ENCODE data around the gene KAZN.

DNA sequence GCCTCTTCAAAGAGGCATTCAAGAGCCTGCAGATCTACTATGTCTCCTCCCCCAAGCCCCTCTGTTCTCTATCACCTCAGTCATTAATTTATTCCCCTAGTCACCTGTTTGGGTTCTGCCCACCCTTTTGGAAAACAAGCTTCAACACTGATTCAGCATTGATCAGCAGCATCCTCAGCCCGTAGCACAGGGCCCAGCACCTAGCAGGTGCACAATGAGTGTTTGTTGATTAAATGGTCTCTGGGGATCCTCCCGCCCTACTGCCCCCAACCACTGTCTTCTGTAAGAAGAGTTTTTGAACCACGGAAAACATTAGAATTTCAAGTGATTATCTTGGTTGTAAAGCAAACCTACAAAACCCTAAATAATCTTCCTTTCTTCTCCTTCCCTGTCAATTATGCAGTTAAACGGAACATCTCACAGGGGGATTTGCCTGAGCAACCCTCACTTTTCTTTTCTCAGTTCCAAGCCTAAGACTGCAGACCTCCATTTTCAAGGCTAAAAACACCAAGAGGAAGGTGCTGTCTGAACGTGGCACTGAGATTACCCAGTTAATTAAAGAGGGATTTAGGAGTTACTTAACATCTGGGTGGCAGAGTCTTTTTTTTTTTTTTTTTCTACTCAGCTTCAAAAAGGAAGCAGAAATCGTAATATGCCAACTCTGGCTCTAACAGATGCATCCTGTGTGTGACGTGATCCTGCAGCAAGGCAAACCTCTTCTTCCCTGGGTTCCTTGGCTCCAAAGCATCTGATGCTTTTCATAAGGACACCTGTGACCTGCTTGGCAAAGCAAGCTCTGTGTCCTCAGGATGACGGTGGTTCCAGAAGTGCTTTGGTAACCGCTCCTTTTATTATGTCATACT is 163.0 kb downstream of the KAZN start:
- TF ChIP-seq, protein P1, sequence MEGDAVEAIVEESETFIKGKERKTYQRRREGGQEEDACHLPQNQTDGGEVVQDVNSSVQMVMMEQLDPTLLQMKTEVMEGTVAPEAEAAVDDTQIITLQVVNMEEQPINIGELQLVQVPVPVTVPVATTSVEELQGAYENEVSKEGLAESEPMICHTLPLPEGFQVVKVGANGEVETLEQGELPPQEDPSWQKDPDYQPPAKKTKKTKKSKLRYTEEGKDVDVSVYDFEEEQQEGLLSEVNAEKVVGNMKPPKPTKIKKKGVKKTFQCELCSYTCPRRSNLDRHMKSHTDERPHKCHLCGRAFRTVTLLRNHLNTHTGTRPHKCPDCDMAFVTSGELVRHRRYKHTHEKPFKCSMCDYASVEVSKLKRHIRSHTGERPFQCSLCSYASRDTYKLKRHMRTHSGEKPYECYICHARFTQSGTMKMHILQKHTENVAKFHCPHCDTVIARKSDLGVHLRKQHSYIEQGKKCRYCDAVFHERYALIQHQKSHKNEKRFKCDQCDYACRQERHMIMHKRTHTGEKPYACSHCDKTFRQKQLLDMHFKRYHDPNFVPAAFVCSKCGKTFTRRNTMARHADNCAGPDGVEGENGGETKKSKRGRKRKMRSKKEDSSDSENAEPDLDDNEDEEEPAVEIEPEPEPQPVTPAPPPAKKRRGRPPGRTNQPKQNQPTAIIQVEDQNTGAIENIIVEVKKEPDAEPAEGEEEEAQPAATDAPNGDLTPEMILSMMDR (conservative IDR thresholded peaks at IDR 0.05), result no peak
- TF ChIP-seq EZH2 (IDR thresholded peaks at IDR 0.05; ENCODE audit: low read depth), result no peak
